Astrocyte of the spinal cord (primary cell): ENCODE results near the gene ECT2L.
A peak's percentile ranks its signal among the peaks of the same experiment; 100 is the strongest.

Experiments
- DNase-seq: peaks from one replicate; pipeline ENCODE4 v3.0.0; 2011; ENCODE audit warnings: low read depth, low spot score
- H3K4me3 ChIP-seq: 2 replicates; pipeline ENCODE4 v1.5.1; 2011; ENCODE audit warnings: low read depth, mild to moderate bottlenecking, low read length, moderate library complexity
- in situ Hi-C: cut with HindIII; loops from 2 replicates; pipeline ENCODE4 v1.10.0; 2017; ENCODE audit warnings: low sequenced_read_pairs
- TF ChIP-seq, protein P1 (sequence below): IDR thresholded peaks from 2 replicates; pipeline ENCODE4 v1.5.1; 2012; ENCODE audit warnings: low read depth, mild to moderate bottlenecking, low read length, inconsistent platforms

ECT2L gene

GRCh38 chr6:138944412-138944811 lies 148.5 kb downstream of the ECT2L start:
- TF ChIP-seq, protein P1, sequence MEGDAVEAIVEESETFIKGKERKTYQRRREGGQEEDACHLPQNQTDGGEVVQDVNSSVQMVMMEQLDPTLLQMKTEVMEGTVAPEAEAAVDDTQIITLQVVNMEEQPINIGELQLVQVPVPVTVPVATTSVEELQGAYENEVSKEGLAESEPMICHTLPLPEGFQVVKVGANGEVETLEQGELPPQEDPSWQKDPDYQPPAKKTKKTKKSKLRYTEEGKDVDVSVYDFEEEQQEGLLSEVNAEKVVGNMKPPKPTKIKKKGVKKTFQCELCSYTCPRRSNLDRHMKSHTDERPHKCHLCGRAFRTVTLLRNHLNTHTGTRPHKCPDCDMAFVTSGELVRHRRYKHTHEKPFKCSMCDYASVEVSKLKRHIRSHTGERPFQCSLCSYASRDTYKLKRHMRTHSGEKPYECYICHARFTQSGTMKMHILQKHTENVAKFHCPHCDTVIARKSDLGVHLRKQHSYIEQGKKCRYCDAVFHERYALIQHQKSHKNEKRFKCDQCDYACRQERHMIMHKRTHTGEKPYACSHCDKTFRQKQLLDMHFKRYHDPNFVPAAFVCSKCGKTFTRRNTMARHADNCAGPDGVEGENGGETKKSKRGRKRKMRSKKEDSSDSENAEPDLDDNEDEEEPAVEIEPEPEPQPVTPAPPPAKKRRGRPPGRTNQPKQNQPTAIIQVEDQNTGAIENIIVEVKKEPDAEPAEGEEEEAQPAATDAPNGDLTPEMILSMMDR = no peak
- peak; percentile 77 for DNase-seq
- no peak overlapping the region for H3K4me3 ChIP-seq
- in situ Hi-C loops = no loop called here

DNA sequence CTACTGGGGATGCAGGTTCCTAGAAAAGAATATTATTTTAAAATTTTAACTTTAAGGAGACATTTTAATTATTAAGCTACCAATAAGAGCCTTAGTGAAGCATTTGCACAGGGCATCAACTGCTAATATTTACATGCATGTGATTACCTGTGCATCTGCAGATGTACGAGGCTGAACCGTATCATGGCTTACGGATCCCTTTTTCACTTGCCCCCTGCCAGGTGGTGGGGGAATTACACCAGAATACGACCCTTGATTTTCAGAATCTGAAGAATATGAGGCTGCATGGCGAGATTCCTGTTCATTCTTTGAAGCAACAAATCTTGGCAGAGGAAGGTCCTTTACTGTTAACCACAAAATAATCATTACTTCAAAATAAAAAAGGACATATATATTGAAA lies 149.5 kb downstream of the ECT2L start:
- no peak for DNase-seq
- in situ Hi-C loops = no loop called here
- TF ChIP-seq, protein P1 = no peak
- H3K4me3 ChIP-seq = no peak overlapping the region

DNA sequence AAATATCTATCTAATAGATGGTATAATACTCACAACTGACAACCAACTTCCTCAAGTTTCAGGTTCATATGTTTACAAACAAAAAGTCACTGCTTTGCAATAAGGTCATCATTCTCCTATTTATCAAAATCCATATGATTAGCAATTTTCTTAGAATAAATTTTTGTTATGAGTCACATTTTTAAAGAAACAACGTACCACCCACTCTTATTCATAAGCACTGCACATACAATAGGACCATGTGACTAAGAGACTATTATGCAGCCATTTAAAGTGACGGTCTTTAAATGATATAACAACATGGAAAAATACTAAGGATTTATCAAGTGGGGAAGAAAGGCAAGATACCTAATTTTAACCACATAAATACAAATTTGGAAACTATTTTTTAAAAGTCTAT lies 152.1 kb downstream of the ECT2L start:
- in situ Hi-C loops = no loop called here
- TF ChIP-seq, protein P1 = no peak
- no peak overlapping the region for H3K4me3 ChIP-seq
- no peak for DNase-seq

GRCh38 chr6:138948546-138949179 lies 152.8 kb downstream of the ECT2L start:
- TF ChIP-seq, protein P1 = no peak
- no peak overlapping the region for H3K4me3 ChIP-seq
- no peak for DNase-seq
- in situ Hi-C loops = no loop called here

- in situ Hi-C loops = no loop called here
- H3K4me3 ChIP-seq = no peak overlapping the region
- DNase-seq = peak; percentile 59
- TF ChIP-seq, protein P1 = no peak
These were observed 157.6 kb downstream of the ECT2L start for GRCh38 chr6:138953451-138953850.
